Stimulated activated CD4-positive, alpha-beta T cell treated with anti-CD3 and anti-CD28 coated beads, Interleukin-12 subunit alpha, Interleukin-12 subunit beta, amount 100 ng/mL, for 48 hours (primary cell): ENCODE results near the gene LTBP2.

Experiments
- DNase-seq, 3 donors: peaks; one replicate each; pipeline ENCODE4 v3.0.0-alpha.2; 2020; ENCODE audit warnings: low read depth in 2 of 3, low spot score in 1 of 3

Gene LTBP2

GRCh38 chr14:74611650-74612349 lies at the start of gene LTBP2:
TSS of gene LTBP2 (minus strand) at chr14:74612237. CDS start at chr14:74611944, 293 bp downstream.
- no peak for DNase-seq

DNA sequence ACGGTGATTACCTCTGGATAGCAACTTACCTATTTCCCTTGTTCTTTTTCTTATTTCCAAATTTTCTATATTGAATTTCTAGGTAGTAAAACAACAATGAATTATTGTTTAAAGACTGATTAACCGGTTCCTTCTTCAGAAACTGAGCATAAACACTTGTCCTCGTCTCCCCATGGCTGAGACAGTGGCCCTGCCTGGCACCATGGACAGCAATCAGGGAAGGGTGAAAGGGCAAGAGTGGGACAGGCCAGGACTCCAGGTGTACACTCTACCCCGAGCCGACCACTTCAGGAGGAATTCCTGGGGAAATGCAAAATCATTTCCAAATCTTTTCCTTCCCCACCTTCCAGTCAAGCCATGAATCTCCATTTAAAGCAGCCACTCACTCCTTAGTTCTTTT lies 48.8 kb upstream of the LTBP2 start:
- DNase-seq, result no peak

- no peak for DNase-seq
These were observed 48.1 kb upstream of the LTBP2 start for GRCh38 chr14:74660167-74660566.

- no peak for DNase-seq
These were observed 46.6 kb upstream of the LTBP2 start for GRCh38 chr14:74658535-74659131.

GRCh38 chr14:74656964-74657363 lies 44.9 kb upstream of the LTBP2 start:
- DNase-seq, result no peak

- no peak for DNase-seq
These were observed 43.8 kb upstream of the LTBP2 start for GRCh38 chr14:74655599-74656395.

DNA sequence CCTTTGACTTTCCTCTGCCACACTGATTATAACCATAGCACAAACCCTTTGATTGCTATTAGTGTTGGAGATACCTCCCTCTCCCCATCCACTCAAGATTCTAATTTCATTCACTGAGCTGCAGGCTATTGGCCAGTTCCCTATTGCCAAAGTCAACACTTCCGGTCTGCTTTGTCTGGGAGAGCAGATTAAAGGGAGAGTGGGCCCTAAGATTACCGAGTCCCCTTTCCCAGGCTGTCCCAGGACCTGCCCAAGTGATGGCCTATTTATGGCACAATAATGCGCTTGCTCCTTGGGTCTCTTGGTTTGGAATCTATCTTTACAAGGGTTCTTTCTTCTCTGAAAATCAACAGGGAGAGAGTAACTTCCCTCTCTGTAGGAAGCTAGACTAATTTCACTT lies 42.9 kb upstream of the LTBP2 start:
- no peak for DNase-seq

DNA sequence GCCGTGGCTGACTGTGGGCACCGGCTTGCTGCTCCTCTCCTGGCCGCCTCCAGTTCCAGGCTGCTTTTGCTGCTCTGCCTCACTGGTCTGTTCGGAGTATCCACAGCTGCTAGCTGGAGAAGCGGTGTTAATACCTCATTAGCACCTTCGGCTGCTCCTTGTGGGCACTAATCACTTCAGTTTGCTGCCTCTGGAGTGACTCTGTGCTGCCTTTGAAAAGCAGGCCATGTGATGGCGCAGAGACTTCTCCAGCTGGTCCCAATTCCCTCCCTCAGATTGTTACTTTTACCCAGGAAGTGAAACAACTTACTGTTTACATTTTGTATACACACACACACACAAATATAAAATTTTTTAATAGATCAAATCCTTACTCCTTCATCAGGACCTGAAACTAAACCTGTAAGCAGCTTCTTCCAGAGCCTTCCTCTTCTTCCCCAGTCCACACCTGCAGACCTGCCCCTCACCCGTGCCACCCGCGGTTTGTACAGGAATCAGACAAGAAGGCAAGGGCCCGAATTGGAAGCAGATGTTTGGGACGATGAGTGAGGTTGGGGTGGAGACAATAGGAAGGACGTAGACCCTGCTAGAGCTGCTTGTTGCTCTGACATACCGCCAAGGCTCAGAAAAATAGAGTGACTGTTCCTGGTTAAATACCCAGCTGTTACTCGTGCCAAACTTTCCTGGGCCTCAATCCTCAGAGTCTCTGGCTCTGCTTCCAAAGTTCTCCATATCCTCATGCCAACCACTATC lies 41.5 kb upstream of the LTBP2 start:
- no peak for DNase-seq

GRCh38 chr14:74652541-74652940 lies 40.5 kb upstream of the LTBP2 start:
- DNase-seq, result no peak

- no peak for DNase-seq
These were observed 39.1 kb upstream of the LTBP2 start for GRCh38 chr14:74650927-74651686.

- no peak for DNase-seq
These were observed 37.6 kb upstream of the LTBP2 start for GRCh38 chr14:74649673-74650072.

DNA sequence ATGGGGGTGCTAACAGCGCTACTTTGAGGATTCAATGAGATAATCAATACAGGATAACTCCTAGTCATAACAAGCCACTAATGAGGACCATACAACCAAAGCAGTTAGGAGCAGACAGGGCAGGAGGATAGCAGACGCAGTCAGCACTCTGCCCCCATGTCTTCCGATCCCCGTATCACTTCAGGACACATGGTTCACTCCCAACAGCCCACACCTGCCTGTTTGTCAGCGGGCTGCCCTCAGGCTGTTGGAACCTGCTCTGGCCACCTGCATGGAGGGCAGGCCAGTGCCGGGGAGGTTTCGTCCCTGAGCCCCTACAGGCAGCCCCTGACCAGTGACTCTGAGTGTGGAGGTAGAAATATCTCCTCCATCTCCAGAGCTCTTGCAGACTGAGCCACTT lies 37.1 kb upstream of the LTBP2 start:
- DNase-seq, result no peak

DNA sequence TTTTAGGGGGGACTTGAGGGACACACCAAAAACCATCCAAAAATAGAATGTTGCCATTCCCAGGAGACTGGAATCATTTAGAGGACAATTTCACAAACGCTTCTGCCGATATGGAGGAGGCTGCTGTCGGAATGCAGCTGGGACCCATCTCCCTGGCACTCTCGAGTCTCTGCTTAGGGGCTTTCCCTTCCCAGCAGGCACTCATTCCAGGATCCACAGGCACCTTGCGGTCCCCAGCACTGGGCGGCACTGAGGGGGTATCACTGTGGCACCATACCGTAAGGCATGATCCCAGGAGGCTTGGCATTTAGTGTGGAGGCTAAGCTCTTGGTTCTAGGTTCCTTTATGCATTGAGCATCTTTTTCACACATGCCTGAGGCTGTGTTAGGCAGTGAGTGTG lies 36.6 kb upstream of the LTBP2 start:
- DNase-seq, result no peak

- no peak for DNase-seq
These were observed 35.8 kb upstream of the LTBP2 start for GRCh38 chr14:74647678-74648461.

DNA sequence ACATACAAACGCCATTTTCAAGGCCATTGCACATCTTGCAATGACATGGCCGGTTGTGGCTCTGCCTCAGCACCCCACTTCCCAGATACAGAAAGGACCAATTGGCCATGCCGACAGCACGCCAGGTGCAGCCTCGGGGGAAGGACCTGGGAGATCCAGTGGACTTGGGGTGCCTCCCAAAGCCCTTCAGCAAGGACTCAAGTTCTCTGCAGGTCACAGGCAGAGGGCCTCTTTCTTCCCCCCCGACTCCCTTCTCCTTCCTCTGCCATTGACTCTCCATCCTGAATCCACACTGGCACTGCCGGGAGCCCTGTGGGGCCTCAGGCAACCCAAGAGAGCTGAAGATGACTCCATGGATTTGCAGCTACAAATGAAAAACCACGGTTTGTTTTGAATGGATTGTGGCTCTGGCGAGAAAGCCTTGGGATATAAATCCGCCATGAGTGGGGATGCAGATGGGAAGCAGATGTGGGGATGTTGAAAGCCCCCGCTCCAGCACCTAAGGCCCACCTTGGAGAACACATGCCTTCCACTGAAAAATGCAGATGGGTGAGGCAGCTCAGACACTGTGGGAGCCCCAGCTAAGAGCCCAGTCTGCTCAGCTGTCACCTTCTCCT lies 35.1 kb upstream of the LTBP2 start:
- DNase-seq, result no peak

GRCh38 chr14:74645756-74646470 lies 33.9 kb upstream of the LTBP2 start:
- DNase-seq, result no peak

DNA sequence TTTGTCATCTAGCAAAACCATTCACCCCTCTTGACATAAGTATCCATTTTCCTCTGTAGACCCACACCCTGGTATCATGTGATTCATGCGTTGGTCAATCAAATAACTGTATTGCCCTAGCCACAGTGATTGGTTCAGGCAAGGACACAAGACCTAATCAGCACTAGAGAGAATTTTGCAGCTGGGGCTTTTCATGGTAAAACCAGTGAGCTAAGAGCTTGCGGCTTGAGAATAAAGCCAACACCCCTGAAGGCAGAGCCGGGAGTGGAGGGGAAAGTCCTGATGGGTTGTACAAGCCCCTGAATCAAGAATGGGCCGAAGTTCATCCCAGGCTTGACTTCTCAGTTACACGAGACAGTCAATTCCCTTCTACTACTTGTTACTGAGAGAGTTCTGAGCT lies 33.2 kb upstream of the LTBP2 start:
- DNase-seq, result no peak

DNA sequence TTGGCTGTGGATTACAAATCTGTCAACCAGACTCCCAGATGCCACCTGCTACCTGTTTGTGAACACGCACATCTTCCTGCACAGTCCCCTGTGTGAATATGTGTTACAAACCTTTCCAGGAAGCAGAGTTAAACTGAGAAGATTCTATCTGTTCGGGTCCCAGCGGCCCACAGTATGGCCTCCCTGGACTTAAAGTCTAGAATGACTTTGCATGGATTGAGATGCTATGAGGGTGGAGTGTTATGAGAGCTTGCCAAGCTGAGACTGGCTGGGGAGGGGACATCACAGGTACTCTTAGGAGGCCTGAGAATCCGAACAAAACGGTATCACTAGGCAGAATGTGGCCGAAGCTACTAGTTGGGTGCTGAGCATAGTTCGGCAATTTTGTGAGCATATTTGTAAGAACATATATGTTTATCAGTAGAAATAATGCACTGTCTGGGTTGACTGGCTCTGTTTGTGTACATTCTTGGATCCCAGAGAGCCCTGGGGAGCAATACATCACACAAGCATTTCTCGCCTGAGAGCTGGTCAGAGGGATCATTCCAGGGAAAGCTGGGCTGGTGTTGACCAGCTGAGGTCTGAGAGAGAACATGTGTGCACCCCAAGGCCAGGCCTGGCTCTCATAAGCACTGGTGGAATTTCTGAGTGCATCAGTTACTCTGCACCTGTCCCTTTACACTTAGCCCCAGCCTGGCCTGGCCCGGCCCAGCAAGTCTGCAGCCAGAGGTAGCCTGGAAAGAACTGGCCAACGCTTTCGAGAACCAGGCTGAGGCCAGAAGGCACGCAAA lies 29.8 kb upstream of the LTBP2 start:
- no peak for DNase-seq
